K562 (cell line): ENCODE data around the gene IP6K2. TPM values are rescaled to one million over a fixed set of nuclear protein-coding genes. Genes with fewer than 3 reads are reported as not detected.

Experiments used
- ATF2 ChIP-seq: sonication (generic); formaldehyde crosslinking; IDR thresholded peaks from 2 replicates; pipeline ENCODE4 v1.8.1; 2022; ENCODE audit warnings: missing genetic modification reagents
- ATF7 ChIP-seq: fragments of 450-650 bp; IDR thresholded peaks from 2 replicates; pipeline ENCODE4 v1.7.1; 2014; ENCODE audit warnings: mild to moderate bottlenecking, moderate library complexity
- BCL6 ChIP-seq: fragments of 250-450 bp; sonication (Bioruptor Pico); IDR thresholded peaks from 2 replicates; pipeline ENCODE4 v1.4.0; 2020
- BDP1 ChIP-seq: IDR thresholded peaks from 3 replicates; pipeline ENCODE4 v1.6.1; 2011; ENCODE audit not compliant: insufficient read length, insufficient read depth
- CBX5 ChIP-seq: IDR thresholded peaks from 2 replicates; pipeline ENCODE4 v1.6.1; 2014; ENCODE audit warnings: low read depth, borderline replicate concordance
- CHAMP1 ChIP-seq: fragments of 450-650 bp; IDR thresholded peaks from 2 replicates; pipeline ENCODE4 v1.6.1; 2016; ENCODE audit warnings: mild to moderate bottlenecking
- CREM ChIP-seq: IDR thresholded peaks from 2 replicates; pipeline ENCODE4 v1.6.1; 2014; ENCODE audit warnings: antibody characterized with exemption, low read depth
- CXXC5 ChIP-seq: fragments of 250-450 bp; sonication (Bioruptor Pico); IDR thresholded peaks from 2 replicates; pipeline ENCODE4 v1.8.0; 2022; ENCODE audit warnings: inconsistent platforms, mild to moderate bottlenecking, moderate library complexity
- DIDO1 ChIP-seq: fragments of 450-650 bp; IDR thresholded peaks from 2 replicates; pipeline ENCODE4 v1.6.1; 2016; ENCODE audit warnings: low read depth, missing biosample characterization, missing genetic modification characterization
- E4F1 ChIP-seq: fragments of 250-450 bp; sonication (Bioruptor Pico); IDR thresholded peaks from 2 replicates; pipeline ENCODE4 v1.5.0; 2021; ENCODE audit warnings: mild to moderate bottlenecking, borderline replicate concordance
- FIP1L1 ChIP-seq: fragments of 200-400 bp; formaldehyde crosslinking; IDR thresholded peaks from 2 replicates; pipeline ENCODE4 v1.6.1; 2018; ENCODE audit warnings: mild to moderate bottlenecking, low read depth, low read length; ENCODE audit not compliant: poor library complexity, severe bottlenecking
- GATA2 ChIP-seq: sonication (generic); formaldehyde crosslinking; IDR thresholded peaks from 2 replicates; pipeline ENCODE4 v1.4.0; 2020; ENCODE audit warnings: mild to moderate bottlenecking, missing genetic modification reagents
- IRF2 ChIP-seq: sonication (generic); formaldehyde crosslinking; IDR thresholded peaks from 2 replicates; pipeline ENCODE4 v1.8.1; 2022; ENCODE audit warnings: mild to moderate bottlenecking, missing genetic modification reagents
- JUN ChIP-seq, 2 experiments: sonication (generic) in 1 of 2; formaldehyde crosslinking in 1 of 2; IDR thresholded peaks; 2 replicates each; pipeline versions ENCODE4 v1.6.1 to v1.8.0; 2012 to 2022; ENCODE audit warnings: borderline replicate concordance in 2 of 2, mild to moderate bottlenecking in 2 of 2, improper control_type of control experiment in 1 of 2, low read depth in 1 of 2, low read length in 1 of 2, missing genetic modification reagents in 1 of 2
- KDM1A ChIP-seq, 2 experiments: fragments of 450-650 bp; IDR thresholded peaks; 2 replicates each; pipeline ENCODE4 v1.6.1; 2016; ENCODE audit warnings: mild to moderate bottlenecking in 2 of 2
- KDM2B ChIP-seq: fragments of 250-450 bp; sonication (Bioruptor Pico); IDR thresholded peaks from 2 replicates; pipeline ENCODE4 v1.8.0; 2021; ENCODE audit warnings: mild to moderate bottlenecking, moderate library complexity
- MCM7 ChIP-seq, 2 experiments: fragments of 450-650 bp; IDR thresholded peaks; 2 replicates each; pipeline ENCODE4 v1.6.1; 2016 to 2018
- NRF1 ChIP-seq, 2 experiments: fragments of 450-650 bp; IDR thresholded peaks in 1 of 2; conservative IDR thresholded peaks in 1 of 2; 2 replicates each; pipeline ENCODE4 v1.6.1; 2014; ENCODE audit warnings: mild to moderate bottlenecking in 2 of 2
- PCBP1 ChIP-seq: fragments of 200-400 bp; formaldehyde crosslinking; IDR thresholded peaks from 2 replicates; pipeline ENCODE4 v1.6.1; 2018; ENCODE audit warnings: mild to moderate bottlenecking, low read depth, low read length; ENCODE audit not compliant: poor library complexity, severe bottlenecking
- SMARCE1 ChIP-seq: fragments of 450-650 bp; IDR thresholded peaks from 2 replicates; pipeline ENCODE4 v1.7.1; 2016; ENCODE audit warnings: mild to moderate bottlenecking
- SREBF2 ChIP-seq: sonication (generic); formaldehyde crosslinking; IDR thresholded peaks from 2 replicates; pipeline ENCODE4 v1.4.0; 2020; ENCODE audit warnings: mild to moderate bottlenecking, missing genetic modification reagents
- ZBTB7A ChIP-seq: IDR thresholded peaks from 2 replicates; pipeline ENCODE4 v1.6.1; 2011; ENCODE audit warnings: low read depth, mild to moderate bottlenecking, low read length, moderate library complexity, borderline replicate concordance; ENCODE audit not compliant: control insufficient read depth
- ZNF316 ChIP-seq: fragments of 450-650 bp; IDR thresholded peaks from 2 replicates; pipeline ENCODE4 v1.6.1; 2016
- ZNF780A ChIP-seq: fragments of 250-450 bp; sonication (Bioruptor Pico); IDR thresholded peaks from 2 replicates; pipeline ENCODE4 v1.5.0; 2021; ENCODE audit warnings: mild to moderate bottlenecking
- polyA plus RNA-seq, 8 experiments: library from polyadenylated mRNA; depleted of rRNA in 4 of 8; stranded (reverse) in 5 of 8; unstranded in 3 of 8; fragments of >200 nt; fragmentation: Nextera tagmentation in 2 of 8; fragmentation: Illumina TruSeq in 1 of 8; extraction: Ambion mirVana in 2 of 8; extraction: Trizol in 1 of 8; gene quantifications; 2 replicates each; pipeline versions ENCODE4 v1.2.1 to v1.2.3, GENCODE V29; 2011 to 2014; ENCODE audit warnings: inconsistent platforms in 1 of 8, missing spikeins in 1 of 8
- total RNA-seq, 7 experiments: library from RNA; depleted of rRNA in 6 of 7; stranded (reverse); fragments of >200 nt in 6 of 7; fragmentation: Illumina TruSeq in 2 of 7; extraction: Trizol in 2 of 7; gene quantifications; 2 replicates each; pipeline versions ENCODE4 v1.2.1 to v1.2.3, GENCODE V29; 2011 to 2021; ENCODE audit warnings: low replicate concordance in 1 of 7

The IP6K2 gene
- total and polyA plus RNA-seq, 9 of the 15 experiments (the other 6 are each of a cell fraction or from before 2014, with no cell fraction given), result 19.6 to 78.1 (median 48.0) TPM

GRCh38 chr3:48663489-48664312 is 53.3 kb downstream of the IP6K2 start (continued):
- peak; percentile 80 for TF ChIP-seq ATF2 (CRISPR knock-in tag)
- TF ChIP-seq CHAMP1, result no peak
- TF ChIP-seq CXXC5 (CRISPR knock-in tag), result peak; percentile 78
- TF ChIP-seq ZBTB7A, result peak; percentile 26; the same call in 1 of the 2 replicates
- no peak; the same call in 1 of the 2 replicates for TF ChIP-seq SREBF2 (CRISPR knock-in tag)
- TF ChIP-seq NRF1 (conservative IDR thresholded peaks at IDR 0.05 in 1 of 2, IDR thresholded peaks at IDR 0.05 in 1 of 2), result peak; percentile 80 to 82
- no peak for TF ChIP-seq FIP1L1
- TF ChIP-seq DIDO1 (tag), result no peak
- TF ChIP-seq ATF7, result peak; percentile 99
- TF ChIP-seq CBX5, result no peak
- no peak for TF ChIP-seq ZNF780A (CRISPR knock-in tag)
- TF ChIP-seq JUN (IDR thresholded peaks at IDR 0.05; ENCODE audit: borderline replicate concordance, low read depth, low read length), result peak; percentile 72
- TF ChIP-seq JUN (CRISPR knock-in tag; IDR thresholded peaks at IDR 0.05; ENCODE audit: borderline replicate concordance), result no peak; the same call in 1 of the 2 replicates
- no peak for TF ChIP-seq ZNF316
- TF ChIP-seq IRF2 (CRISPR knock-in tag), result no peak
- TF ChIP-seq BCL6 (CRISPR knock-in tag), result no peak
- TF ChIP-seq GATA2 (CRISPR knock-in tag), result no peak
- no peak for TF ChIP-seq BDP1
- no peak for TF ChIP-seq PCBP1
- no peak for TF ChIP-seq MCM7 (IDR thresholded peaks at IDR 0.05)
- no peak for TF ChIP-seq E4F1 (CRISPR knock-in tag)
- TF ChIP-seq KDM2B (CRISPR knock-in tag), result no peak
- peak in 1 of 2 experiments; percentile 49; a peak in 1 of 4 replicates for TF ChIP-seq KDM1A (IDR thresholded peaks at IDR 0.05)
- TF ChIP-seq SMARCE1, result no peak
- TF ChIP-seq CREM, result peak; percentile 87
